Measurements from ENCODE around the gene MYO10.
"Not testable (repeated sequence)": the region's sequence is repeated elsewhere in the genome, so short reads cannot be mapped to it uniquely, and the experiment has no call there.

The MYO10 gene

DNA sequence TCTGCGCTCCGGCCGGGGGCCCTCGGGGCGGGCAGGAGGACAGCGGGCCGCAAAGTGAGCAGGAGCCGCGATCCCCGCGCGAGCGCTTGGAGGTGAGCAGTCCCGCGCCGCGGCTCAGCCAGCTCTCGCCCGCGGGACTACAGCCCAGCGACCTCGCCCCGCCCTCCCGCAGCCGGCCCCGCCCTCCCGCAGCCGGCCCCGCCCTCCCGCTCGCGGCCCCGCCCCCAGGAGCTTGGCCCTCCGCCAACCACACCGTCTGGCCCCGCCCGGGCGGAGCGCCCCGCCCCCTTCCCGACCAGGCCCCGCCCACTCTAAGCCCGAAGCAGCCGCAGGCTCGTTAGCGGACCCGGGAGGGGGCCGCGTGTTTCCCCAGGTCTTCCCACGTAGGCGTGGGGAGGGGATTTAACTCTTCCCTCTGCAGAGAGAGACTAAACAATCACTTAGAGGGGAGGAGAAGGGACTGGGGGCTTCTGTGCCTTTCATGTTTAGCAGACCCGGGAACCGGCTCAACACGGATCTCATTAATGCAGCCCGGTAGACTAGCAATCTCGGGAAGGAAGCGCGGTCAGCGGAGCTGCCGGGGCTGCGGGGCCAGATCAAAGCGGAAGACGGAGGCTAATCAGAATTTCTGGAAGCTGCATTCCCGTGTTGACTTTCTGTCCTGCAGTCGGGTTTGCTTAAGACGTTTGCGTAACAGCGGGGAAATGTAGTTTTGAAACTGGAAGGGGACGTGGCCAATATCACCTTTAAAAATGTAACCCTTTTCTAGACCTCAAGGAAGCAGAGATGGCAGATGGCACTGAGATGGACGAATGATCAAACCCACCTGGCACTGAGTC lies at the start of gene MYO10:
TSS of gene MYO10 (minus strand) at position 139 of the 839 bp plus-strand sequence. CDS start 480 bp downstream, outside the sequence.
- Mint-ChIP-seq H3K4me1 (peaks cover 13% of the 10 kb centered on the region), H3K27ac (no peak within 1 kb of the TSS), H3K36me3 (ENCODE audit: low read depth) (no peaks in the 10 kb centered on the region), H3K27me3 (peaks cover 71% of the 10 kb centered on the region), H3K4me3 (peak within 1 kb of the TSS; percentile 76), H3K9me3 (no peaks in the 10 kb centered on the region)
- peak; percentile 64 for ATAC-seq
- DNase-seq: peak; percentile 59

GRCh38 chr5:16985304-16985703 lies 49.2 kb upstream of the MYO10 start:
- not testable (repeated sequence) for DNase-seq; H3K4me3 Mint-ChIP-seq; H3K9me3 Mint-ChIP-seq; H3K36me3 Mint-ChIP-seq (ENCODE audit: low read depth); H3K27ac Mint-ChIP-seq; H3K27me3 Mint-ChIP-seq; ATAC-seq; H3K4me1 Mint-ChIP-seq

- no peaks in the 10 kb centered on the region for H3K36me3 Mint-ChIP-seq (ENCODE audit: low read depth)
Measured at GRCh38 chr5:16983972-16984371, 47.9 kb upstream of the MYO10 start.

DNA sequence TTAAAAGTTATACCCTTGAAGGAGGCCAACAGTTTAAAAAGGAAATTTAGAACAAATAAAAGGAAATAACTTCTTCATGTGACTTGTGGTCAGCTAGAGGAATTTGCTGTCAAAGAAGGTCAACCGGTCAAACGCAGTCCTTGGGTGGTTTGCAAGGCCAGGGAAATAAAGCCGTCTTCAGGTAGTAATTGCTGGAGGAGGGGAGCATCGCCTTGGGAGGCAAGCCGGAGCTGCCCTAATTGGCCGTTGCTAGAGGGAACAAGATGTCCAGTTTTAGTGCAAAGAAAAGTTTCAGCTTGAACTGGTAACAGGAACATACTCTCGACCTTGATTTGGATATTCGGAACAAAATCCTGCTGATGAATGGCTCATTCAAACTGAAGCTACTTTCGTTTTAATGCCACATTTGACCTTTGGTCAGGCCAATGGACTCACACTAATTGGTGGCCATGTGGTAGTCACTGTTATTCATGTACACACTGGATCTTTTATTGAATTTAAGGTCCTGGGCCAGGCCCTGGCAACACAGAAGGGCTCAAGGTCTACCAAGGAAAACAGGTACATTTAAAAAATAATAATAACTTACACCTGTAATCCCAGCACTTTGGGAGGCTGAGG lies 47.0 kb upstream of the MYO10 start:
- Mint-ChIP-seq H3K27ac (no peak overlapping the region), H3K4me1 (no peaks in the 10 kb centered on the region), H3K9me3 (peaks cover 3% of the 10 kb centered on the region), H3K4me3 (no peak overlapping the region), H3K36me3 (ENCODE audit: low read depth) (no peaks in the 10 kb centered on the region), H3K27me3 (no peaks in the 10 kb centered on the region)
- DNase-seq (no peak), ATAC-seq (no peak)

More at GRCh38 chr5:16983972-16984371, 47.9 kb upstream of the MYO10 start:
- no peak for ATAC-seq
- Mint-ChIP-seq H3K9me3 (peaks cover 3% of the 10 kb centered on the region), H3K4me1 (no peaks in the 10 kb centered on the region), H3K4me3 (no peak overlapping the region), H3K27ac (no peak overlapping the region), H3K27me3 (no peaks in the 10 kb centered on the region)
- no peak for DNase-seq

DNA sequence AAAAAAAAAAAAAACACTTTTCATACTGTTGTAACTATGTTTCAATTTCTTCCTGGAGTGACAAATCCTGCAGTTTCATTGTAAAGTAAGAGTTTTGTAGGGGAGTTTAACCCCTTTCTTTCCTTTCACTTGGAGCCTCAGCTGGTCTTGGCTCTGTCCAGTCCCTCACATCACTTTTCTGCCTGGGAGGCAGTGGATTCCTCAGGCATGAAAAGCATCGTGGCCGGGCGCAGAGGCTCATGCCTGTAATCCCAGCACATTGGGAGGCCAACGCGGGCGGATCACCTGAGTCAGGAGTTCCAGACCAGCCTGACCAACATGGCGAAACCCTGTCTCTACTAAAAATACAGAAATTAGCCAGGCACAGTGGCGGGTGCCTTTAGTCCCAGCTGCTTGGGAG lies 45.6 kb upstream of the MYO10 start:
- Mint-ChIP-seq H3K36me3 (ENCODE audit: low read depth) (no peaks in the 10 kb centered on the region), H3K4me1 (no peaks in the 10 kb centered on the region), H3K27me3 (no peaks in the 10 kb centered on the region), H3K9me3 (peaks cover 3% of the 10 kb centered on the region), H3K4me3 (no peak overlapping the region), H3K27ac (no peak overlapping the region)
- ATAC-seq (no peak), DNase-seq (no peak)

- no peak for ATAC-seq
- H3K9me3 Mint-ChIP-seq: peaks cover 3% of the 10 kb centered on the region
- DNase-seq: no peak
- H3K27me3 Mint-ChIP-seq: no peaks in the 10 kb centered on the region
- no peak overlapping the region for H3K27ac Mint-ChIP-seq
- no peaks in the 10 kb centered on the region for H3K4me1 Mint-ChIP-seq
- H3K4me3 Mint-ChIP-seq: no peak overlapping the region
- no peaks in the 10 kb centered on the region for H3K36me3 Mint-ChIP-seq (ENCODE audit: low read depth)
Measured at GRCh38 chr5:16980983-16981382, 44.9 kb upstream of the MYO10 start.

DNA sequence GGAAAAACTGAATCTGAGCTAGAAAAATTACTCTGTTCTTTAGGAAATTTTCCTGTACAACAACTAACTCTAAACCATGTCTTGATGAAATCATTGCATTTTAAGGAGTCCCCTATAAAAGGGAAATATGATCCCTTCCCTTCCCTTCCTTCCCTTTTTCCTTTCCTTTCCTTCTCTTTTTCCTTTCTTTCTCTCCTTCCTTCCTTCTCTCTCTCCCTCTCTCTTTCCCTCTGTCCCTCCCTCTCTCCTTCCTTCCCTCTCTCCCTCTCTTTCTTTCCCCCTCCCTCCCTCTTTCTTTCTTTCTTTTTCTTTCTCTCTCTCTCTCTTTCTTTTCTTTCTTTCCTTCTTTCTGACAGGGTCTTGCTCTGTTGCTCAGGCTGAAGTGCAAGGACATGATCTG lies 42.2 kb upstream of the MYO10 start:
- no peak overlapping the region for H3K4me3 Mint-ChIP-seq
- ATAC-seq: no peak
- H3K9me3 Mint-ChIP-seq: no peaks in the 10 kb centered on the region
- no peak overlapping the region for H3K27ac Mint-ChIP-seq
- no peaks in the 10 kb centered on the region for H3K27me3 Mint-ChIP-seq
- H3K4me1 Mint-ChIP-seq: no peaks in the 10 kb centered on the region
- H3K36me3 Mint-ChIP-seq (ENCODE audit: low read depth): no peaks in the 10 kb centered on the region
- DNase-seq: no peak

DNA sequence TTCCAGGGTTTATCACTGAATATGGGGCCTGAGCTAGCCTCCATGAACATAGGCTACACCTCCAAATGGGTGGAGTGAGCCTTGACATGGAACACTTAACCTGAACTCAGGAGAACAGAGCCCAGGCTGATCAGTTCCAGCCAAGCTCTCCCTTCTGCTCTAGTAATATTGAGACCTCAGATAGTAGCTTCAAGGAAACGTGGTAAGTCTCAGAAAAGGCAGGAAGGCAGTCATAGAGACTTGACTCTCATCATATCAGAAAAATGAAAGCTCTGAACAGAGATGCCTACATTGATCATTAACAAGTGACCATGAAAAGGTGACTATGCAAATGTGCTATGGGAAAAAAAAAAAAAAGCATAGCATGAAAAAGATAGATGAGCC lies 40.5 kb upstream of the MYO10 start:
- H3K36me3 Mint-ChIP-seq (ENCODE audit: low read depth): no peaks in the 10 kb centered on the region
- H3K9me3 Mint-ChIP-seq: no peaks in the 10 kb centered on the region
- no peaks in the 10 kb centered on the region for H3K27me3 Mint-ChIP-seq
- H3K4me3 Mint-ChIP-seq: no peak overlapping the region
- no peak for ATAC-seq
- H3K27ac Mint-ChIP-seq: no peak overlapping the region
- no peaks in the 10 kb centered on the region for H3K4me1 Mint-ChIP-seq
- DNase-seq: no peak

DNA sequence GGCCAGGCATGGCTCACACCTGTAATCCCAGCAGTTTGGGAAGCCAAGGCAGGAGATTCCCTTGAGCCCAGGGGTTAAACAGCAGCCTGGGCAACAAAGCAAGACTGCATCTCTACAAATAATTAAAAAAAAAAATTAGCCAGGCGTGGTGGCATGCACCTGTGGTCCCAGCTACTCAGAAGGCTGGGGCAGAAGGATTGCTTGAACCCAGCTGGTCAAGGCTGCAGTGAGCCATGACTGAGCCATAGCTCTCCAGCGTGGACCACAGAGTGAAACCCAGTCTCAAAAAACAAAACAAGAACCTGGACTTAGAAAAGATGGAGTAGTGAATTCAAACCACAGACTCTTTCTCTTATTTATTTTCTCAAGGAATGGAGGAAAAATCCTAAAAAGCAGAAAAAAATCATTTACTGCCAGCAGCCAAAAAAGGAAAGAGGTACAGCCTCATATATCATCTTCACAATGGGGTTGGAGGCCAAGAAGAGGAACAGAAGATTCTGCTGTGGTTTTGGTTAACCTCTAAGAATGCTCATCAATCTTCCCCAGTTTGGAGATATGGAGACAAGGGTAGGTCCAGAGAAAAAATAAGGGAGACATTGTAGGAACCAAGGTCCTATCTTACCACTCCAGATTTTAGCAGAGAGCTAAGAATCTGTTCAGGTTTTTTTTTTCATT lies 40.0 kb upstream of the MYO10 start:
- Mint-ChIP-seq H3K27ac (no peak overlapping the region), H3K4me1 (no peaks in the 10 kb centered on the region), H3K27me3 (no peaks in the 10 kb centered on the region), H3K4me3 (no peak overlapping the region), H3K9me3 (no peaks in the 10 kb centered on the region), H3K36me3 (ENCODE audit: low read depth) (no peaks in the 10 kb centered on the region)
- ATAC-seq: no peak
- no peak for DNase-seq

DNA sequence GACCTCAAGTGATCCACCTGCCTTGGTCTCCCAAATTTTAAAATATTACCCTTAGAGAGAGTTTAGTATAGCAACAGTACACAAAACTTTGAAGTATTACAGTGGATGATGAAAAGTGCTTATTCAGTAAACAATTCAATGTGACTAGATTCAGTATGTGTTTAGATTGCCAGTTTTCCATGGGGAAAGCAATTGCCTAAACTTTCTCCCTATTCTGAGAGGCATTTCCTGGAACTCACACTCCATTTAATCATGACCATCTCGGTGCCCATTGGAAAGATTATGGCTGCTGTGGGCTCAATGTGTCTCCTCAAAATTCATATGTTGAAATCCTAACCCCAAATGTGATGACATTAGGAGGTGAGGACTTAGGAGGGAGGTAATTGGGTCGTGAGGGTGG lies 38.9 kb upstream of the MYO10 start:
- Mint-ChIP-seq H3K36me3 (ENCODE audit: low read depth) (no peaks in the 10 kb centered on the region), H3K4me1 (no peaks in the 10 kb centered on the region), H3K27ac (no peak overlapping the region), H3K27me3 (no peaks in the 10 kb centered on the region), H3K9me3 (no peaks in the 10 kb centered on the region), H3K4me3 (no peak overlapping the region)
- DNase-seq: no peak
- ATAC-seq: no peak

DNA sequence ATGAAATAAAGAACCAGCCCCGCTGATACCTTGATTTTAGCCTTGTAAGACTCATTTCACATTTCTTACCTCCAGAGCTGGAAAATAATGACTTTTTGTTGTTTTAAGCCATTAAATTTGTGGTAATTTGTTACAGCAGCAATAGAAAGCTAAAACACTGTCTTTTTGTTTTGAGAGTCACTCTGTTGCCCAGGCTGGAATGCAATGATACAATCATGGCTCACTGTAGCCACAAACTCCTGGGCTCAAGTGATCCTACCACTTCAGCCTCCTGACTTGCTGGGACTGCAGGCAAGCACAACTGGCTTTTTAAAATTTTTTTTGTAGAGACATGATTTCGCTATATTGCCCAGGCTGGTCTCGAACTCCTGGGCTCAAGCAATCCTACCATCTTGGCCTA lies 34.7 kb upstream of the MYO10 start:
- no peak overlapping the region for H3K27ac Mint-ChIP-seq
- H3K36me3 Mint-ChIP-seq (ENCODE audit: low read depth): no peaks in the 10 kb centered on the region
- DNase-seq: no peak
- no peaks in the 10 kb centered on the region for H3K4me1 Mint-ChIP-seq
- H3K9me3 Mint-ChIP-seq: no peaks in the 10 kb centered on the region
- no peak for ATAC-seq
- H3K27me3 Mint-ChIP-seq: no peaks in the 10 kb centered on the region
- H3K4me3 Mint-ChIP-seq: no peak overlapping the region

DNA sequence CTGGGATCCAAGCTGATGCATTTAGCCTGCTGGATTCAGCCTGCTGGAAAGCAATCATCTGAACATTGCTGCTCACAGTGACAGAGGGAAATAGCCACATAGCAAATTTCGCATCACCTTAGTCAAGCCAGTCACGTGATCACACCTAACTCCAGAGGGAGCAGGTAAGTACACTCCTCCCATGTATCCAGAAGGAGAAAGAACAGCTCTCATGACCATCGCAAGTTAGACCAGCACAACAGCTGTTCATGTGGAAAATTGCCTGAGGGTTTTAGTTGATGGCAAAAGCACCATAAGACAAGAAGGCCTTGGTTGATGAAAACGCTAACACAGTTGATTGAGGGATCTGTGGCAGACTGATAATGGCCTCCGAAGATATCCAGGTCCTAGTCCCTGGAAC lies 34.2 kb upstream of the MYO10 start:
- Mint-ChIP-seq H3K9me3 (no peaks in the 10 kb centered on the region), H3K27me3 (no peaks in the 10 kb centered on the region), H3K27ac (no peak overlapping the region), H3K4me1 (no peaks in the 10 kb centered on the region), H3K4me3 (no peak overlapping the region), H3K36me3 (ENCODE audit: low read depth) (no peaks in the 10 kb centered on the region)
- DNase-seq (no peak), ATAC-seq (no peak)

- no peaks in the 10 kb centered on the region for H3K27me3 Mint-ChIP-seq
Measured at GRCh38 chr5:16965581-16965980, 29.5 kb upstream of the MYO10 start.

DNA sequence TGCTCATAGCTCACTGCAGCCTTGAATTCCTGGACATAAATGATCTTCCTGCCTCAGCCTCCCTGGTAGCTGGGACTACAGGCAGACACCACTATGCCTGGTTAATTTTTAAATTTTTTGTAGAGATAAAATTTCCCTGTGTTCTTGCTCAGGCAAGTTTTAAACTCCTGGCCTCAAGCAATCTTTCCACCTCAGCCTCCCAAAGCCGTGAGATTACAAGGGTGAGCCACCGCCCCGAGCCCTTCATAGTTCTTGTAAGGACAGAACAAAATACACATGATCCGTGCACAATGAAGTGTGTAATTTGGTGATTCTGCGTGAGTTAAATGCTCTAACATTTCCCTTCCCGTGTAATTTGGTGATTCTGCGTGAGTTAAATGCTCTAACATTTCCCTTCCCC lies 27.7 kb upstream of the MYO10 start:
- Mint-ChIP-seq H3K4me1 (no peaks in the 10 kb centered on the region), H3K27ac (no peak overlapping the region), H3K9me3 (no peaks in the 10 kb centered on the region), H3K4me3 (no peak overlapping the region), H3K27me3 (no peaks in the 10 kb centered on the region), H3K36me3 (ENCODE audit: low read depth) (no peaks in the 10 kb centered on the region)
- no peak for DNase-seq
- ATAC-seq: no peak

More at GRCh38 chr5:16965581-16965980, 29.5 kb upstream of the MYO10 start:
- Mint-ChIP-seq H3K4me3 (no peak overlapping the region), H3K9me3 (no peaks in the 10 kb centered on the region), H3K36me3 (ENCODE audit: low read depth) (no peaks in the 10 kb centered on the region), H3K27ac (no peak overlapping the region), H3K4me1 (no peaks in the 10 kb centered on the region)
- DNase-seq (no peak), ATAC-seq (no peak)

- no peaks in the 10 kb centered on the region for H3K36me3 Mint-ChIP-seq (ENCODE audit: low read depth)
- ATAC-seq: no peak
Measured at GRCh38 chr5:16961131-16961530, 25.0 kb upstream of the MYO10 start.

More at GRCh38 chr5:16961131-16961530, 25.0 kb upstream of the MYO10 start:
- H3K4me3 Mint-ChIP-seq: no peak overlapping the region
- H3K4me1 Mint-ChIP-seq: no peaks in the 10 kb centered on the region
- H3K9me3 Mint-ChIP-seq: no peaks in the 10 kb centered on the region
- H3K27me3 Mint-ChIP-seq: no peaks in the 10 kb centered on the region
- no peak overlapping the region for H3K27ac Mint-ChIP-seq
- DNase-seq: no peak

Measured in activated naive CD8-positive, alpha-beta T cell treated with anti-CD3 and anti-CD28 coated beads, Interleukin-2, amount 50 U/mL, for 24 hours (primary cell).